ENCODE results near the gene NRG2.

DNA sequence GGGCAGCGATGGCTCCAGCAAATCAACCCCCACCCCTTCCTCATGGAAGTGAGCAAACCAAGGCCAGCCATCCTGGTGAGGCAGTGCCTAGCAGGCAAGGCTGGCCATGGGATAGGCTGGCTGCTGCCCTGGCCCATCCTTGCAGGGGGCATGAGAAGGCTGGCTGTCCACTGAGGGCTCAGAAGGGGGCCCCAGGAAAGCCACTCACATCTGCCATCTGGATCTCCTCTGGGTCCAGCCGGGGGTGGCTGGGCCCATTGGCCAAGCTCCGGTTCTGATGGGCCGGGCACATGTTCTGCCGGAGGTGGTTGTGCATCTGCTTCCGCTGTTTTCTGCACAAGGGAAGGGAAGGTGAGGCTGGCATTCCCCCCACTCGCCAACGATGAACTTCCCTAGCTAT lies 190.4 kb downstream of the NRG2 start:
- no peak for TF ChIP-seq CTCF (IDR thresholded peaks at IDR 0.05 in 8 of 11, conservative IDR thresholded peaks at IDR 0.05 in 3 of 11)
- no peak for TF ChIP-seq POLR2AphosphoS5 (IDR thresholded peaks at IDR 0.05)
